Measurements from ENCODE around the gene ATRN.

ATRN gene

DNA sequence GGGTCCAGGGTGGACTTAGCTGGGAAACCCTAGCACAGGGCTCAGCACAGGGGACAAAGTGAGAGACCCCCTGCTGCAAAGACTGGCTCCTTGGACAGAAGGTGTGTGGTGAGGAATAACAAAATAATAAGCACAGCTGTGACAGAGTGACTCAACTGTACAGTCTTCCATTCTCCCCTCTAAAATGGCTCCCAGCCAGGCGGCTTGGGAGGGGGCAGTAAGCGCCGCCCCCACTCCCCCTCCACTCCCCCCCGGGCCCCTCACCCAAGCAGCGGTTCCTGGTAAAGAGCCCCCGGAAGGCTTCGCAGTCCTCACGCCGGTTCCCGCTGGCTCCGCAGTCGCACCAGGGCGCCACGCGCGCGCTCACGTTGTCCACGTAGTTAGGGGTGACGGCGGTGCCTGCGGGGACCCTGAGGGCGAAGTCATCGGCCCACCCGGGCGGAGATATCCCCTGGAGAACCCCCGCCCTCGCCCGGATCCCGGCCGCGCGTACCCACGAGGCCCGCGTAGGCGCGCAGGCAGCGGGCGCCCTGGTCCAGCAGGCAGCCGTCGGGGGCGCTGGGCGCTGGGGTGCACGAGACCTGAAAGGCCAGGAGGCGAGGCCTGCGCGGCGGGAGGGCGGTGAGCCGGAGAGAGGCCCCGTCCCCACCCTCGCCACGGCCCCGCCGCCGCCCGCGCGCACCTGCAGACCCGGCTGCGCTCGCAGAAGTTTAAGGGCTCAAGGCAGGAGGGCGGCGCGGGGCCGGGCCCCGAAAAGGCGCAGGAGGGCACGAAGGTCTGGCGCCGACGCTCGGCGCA, 189.6 kb downstream of the ATRN start:
- no peak for DNase-seq

DNA sequence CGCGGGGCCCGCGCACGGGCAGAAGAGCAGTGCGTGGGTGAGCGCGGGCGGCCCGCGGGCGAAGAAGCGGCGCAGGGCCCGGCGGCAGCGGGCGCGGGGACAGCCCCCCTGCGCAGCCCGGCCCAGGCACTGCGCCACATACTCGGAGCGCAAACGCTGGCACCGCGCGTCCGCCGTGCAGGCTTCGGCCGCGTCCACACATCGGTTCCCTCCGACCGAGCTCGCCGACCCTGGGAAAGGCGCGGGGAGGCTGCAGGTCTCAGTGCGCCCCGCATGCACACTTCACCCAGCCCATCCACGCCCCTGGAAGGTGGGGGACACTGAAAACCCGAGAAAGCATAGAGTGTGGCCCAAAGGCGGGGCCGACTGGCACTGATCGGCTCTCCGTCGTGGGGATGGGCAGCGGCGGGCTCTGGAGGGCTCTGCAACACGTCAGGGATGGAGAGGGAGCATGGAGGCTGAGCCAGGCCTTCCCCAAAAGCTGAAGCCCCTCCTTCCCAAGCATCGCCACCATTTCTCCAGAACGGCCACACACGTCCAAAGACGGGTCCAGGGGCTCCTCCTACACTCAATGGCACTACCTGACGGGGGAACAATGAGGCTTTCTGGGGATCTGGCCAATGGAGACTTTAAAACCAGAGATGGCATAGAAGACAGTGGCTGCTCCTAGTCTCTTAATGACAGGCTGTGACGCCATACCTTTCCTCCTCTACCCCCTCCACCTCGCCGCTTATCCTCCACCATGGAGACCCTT, 190.4 kb downstream of the ATRN start:
- DNase-seq, result no peak

DNA sequence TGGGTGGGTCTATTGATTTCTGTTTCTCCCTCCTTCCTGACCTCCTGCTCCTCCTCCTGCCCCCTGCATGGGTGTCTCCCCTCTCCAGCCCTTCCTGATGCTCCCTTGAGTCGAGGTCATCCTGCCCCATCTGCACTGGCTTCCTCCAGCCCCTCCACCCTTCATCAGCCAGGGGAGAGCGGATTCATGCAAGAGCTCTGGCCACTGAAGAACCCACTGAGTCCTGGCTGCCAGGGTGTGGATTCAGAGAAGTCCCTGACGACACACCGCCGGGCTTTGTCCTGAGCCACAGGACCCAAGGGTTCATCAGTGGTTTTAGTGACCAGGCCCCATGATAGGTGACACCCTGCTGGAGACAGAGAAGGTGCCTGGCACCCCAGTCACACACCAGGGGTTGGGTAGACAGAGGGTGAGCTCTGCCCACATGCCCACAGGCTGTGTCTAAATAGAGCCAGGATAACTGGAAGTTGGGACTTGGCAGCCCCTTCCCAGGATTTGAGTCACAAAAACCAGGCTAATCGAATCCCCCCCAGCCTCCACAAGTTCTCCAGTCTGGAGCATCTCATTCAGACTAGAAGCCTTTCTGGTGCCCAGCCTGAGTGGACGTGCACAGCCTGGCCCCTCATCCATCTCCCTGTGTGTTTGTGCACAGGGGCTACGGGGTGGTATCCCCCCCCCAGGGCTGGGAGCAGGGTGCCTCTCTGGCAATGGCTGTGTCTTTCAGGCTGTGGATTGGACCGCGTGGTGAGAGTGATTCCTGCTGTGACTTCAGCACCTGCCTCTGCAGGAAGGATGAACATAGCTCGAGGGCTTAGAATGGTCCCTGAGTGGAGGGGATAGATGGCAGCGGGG, 191.2 kb downstream of the ATRN start:
- no peak for DNase-seq

DNA sequence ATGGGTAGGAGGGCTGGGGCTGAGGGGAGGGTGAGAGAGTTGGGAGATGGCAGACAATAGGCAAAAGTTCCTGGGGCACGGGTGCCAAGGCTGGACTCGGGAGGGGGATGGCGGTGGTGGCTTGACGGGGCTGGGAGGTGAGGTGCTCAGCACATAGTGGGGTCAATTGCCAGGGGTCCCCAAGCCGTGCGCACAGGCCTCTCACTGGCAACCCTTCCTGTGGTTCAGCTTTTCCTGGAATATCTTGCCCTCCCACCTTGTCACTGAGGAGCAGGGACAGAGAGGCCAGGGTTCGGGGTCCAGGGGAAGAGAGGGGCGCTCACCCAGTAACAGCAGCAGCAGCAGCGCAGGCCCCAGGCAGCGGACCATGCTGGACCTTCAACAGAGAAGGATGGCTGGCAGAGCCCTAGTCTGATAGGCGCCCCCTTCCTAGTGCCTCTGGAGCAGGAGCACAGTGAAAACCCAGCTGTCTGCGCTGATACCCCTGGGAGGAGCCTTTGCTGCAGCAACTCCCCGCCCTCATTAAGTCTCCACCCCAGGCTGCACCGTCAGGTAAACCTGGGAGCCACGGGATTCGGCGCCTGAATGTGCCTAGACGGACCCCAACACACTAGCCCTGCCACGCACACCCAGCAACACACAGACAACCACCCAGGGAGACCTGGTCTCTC, 192.3 kb downstream of the ATRN start, which contains the start of gene GFRA4:
Gene GFRA4, minus strand, starts transcription at position 369 of the 671 bp plus-strand sequence. Its CDS starts 0 bp downstream, at position 369.
- DNase-seq, result no peak

DNA sequence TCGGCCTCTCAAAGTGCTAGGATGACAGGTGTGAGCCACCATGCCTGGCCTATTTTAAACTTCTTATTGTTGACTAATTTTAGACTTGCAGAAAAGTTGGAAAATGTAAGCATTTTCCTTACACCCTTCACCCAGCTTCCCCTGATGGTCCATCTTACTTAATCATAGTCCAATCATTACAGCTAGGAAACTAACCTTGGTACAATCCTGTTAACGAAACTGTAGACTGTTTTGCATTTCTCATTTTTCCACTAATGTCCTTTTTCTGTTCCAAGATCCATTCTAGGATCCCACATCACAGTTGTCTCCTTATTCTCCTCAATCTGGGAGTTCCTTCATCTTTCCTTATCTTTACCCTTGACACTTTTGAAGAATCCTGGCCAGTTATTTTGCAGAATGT, 193.0 kb downstream of the ATRN start:
- DNase-seq, result no peak

DNA sequence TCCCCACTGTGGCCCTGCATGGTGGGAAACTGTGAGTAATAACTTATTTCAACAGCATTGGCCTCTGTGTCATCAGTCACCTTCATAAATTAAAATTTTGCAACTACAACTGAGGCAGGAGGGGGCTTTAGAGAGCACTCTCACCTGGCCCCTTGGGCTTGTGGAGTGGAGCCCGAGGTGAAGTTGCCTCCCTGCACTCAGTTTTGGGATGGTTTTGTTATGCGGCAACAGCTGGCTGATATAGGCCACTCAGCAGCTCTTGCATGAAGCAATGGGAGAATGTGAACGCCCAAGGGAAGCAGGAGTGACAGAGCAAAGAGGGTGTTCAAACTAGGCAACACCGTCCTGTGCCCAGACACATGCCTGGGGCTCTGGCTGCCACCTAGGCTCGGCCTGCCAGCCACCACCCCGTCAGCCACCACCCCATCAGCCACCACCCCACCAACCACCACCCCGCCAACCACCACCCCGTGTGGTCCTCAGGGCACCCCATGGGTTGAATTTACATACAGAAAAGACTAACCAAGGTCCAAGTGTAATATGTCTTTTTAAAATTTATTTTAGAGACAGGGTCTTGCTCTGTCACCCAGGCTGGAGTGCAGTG, 196.7 kb downstream of the ATRN start:
- DNase-seq, result no peak

DNA sequence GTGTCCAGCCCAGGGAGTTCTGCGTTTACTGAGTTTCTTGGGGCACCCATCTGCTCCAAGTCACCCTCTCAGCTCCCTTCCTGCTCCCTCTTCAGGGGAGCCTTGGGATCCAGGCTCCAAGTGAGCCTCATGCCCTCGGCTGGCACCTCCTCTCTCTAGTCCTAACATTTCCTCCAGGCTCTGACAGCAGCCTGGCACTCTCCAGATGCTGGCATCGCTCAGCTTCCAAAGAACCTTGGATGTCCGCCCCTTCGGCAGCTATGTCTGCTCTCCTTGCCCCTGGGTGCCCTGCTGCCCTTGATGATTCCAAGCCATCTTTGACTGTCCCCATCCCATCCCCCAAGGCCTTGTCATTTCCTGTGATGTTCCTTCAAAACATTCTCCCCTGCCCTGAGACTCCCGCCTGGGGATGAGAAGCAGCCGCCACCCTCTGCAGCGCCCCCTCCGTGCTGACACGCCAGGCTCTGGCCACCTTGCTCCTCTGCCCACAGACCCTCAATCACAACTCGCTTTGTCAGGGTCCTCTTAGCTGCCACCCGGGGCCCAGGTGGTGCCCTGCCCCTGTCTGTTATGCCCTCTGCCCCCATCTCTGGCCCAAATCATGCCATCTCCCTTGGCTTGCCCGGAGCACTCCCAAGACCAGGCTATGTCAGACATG, 199.0 kb downstream of the ATRN start:
- no peak for DNase-seq

DNA sequence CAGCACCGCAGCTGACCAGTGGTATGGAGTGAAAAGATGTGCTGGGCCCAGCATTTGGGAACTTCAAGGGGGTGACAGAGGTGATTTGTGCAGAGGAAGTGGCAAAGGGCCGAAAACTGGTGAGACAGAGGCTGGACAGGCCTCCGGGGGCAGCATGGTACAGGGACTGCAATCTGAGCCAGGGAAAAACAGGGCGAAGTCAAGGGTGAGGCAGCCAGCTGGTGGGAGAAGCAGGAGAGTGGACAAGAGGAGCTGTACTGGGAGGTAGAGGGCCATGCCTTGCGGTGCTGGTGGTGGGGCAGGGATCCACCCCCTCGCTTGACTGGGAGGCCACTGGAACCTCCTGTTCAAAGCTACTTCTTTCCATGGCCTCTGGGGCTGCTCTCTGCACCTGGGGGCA, 199.7 kb downstream of the ATRN start:
- DNase-seq, result no peak

DNA sequence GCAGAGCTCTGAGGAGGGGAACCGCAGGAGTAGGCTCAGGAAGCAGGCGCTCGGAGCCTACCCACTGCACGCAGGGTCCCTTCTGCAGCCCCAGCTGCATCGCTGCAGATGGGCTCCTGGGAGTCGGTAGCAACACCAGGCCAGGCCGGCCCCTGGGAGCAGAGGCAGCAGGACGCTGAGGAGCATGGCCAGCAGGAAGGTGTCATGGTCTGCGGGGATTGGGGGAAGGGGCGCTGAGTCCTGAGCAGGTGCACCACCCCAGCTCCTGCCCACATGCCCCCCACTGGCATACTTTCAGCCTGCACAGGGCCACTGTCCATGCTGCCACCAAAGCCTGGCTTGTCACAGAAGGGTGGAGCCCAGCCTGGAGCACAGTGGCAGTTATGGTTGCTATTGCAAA, 200.1 kb downstream of the ATRN start:
- DNase-seq, result no peak

DNA sequence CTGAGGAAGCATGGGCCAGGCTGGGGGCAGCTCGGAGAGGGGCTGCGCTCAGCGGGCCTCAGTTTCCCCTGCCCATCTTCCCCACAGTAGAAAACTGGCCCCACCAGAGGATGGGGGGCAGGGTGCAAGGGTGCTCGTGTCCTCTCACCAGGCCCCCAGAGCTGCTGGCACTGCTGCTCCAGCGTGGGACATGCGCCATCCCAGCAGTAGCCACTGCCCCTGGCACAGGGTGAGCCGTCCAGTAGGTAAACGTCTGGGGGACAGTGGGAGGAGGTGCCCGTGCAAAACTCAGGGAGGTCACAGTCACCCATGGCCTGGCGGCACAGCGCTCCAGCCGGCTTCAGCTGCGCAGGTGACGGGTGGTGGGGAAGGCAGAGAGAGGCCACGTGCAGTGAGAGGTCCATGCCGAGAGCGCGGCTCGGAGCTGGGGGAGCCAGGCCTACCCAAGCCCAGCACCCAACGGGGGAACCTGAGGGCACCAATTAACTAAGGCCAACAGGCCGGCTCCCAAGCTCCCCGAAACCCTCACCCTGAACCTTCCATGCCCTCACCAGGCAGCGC, 201.2 kb downstream of the ATRN start:
- no peak for DNase-seq

DNA sequence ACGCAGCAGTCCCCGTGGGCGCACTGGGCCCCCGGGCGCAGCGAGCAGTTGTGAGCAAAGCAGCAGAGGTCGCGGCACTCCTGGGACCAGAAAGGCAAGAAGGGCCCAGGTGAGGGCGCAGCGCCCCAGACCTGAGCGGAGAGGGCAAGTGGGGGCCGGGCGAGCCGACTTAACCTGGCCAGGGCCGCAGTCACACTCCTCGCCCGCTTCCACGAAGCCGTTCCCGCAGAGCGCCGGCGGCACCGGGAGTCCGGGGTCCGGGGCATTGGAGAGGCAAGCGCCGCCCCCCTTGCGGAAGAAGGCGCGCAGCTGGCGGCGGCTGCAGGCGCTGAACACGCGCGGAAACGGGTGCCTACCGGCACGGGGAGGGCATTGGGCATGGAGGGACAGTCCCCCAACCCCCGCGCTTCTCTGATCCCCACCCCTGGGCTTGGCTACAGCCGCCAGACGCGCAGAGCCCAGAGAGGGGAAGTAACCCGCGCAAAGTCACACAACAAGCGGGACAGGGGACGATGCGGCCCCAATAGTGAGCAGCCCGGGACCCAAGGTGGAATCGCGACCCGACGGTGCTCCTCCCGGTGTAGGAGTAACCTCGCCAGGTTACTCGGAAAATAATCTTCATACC, 201.8 kb downstream of the ATRN start:
- no peak for DNase-seq

DNA sequence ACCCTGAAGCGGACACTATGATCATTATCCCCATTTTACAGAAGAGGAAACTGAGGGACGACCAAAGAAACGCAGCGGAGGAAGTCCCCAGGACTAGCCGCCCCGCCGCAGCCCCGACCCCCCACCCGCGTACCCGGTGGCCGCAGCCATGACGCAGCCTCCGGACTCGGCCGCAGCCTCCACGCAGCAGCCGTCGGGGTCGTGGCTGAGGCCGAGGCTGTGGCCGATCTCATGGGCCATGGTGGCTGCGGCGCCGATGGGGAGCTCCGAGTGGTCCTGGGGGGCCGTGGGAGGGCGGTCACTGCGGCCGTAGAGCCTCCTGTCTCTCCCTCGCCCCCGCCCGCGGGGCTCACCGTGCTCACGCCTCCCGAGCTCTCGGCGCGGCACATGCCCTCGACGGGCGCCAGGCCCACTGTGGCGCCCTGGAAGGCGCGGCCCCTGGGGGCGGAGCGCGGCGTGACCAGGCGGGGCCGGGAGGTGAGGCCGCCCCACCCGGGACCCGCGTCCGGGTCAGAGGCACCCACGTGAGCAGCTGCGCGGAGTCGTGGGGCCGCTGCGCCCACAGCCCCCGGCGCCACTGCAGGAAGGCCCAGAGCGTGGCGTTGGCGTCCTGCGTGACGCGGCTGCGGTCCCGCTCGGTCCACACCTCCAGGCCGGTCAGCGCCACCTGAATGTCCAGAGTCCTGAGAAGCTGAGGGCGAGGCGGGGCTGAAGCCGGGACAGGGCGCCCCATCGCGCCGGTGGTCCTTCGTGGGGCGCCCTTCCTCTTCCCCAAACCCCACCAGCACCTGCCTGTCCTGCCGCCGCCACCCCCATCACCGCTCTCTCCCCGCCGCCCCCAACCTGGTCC, 202.6 kb downstream of the ATRN start:
- DNase-seq, result no peak

DNA sequence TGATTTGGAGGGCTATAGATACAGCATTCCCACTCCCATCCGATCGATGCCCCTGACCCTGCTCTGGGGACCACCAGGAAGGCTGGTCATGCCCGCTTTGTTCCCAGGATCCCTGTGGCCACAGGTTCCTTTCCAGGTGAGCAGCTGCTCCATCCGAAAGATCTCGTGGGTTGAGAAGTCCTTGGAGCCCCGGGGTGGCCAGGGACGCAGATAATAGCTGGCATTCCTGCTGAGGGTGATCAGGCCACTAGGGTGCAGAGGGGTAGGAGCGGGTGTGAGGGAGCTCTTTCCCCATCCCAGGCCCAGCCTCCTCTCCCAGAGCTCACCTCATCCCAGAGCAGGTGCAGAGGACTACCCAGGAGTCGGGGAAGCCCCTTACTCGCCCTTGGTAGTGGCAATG, 203.6 kb downstream of the ATRN start:
- DNase-seq, result no peak

DNA sequence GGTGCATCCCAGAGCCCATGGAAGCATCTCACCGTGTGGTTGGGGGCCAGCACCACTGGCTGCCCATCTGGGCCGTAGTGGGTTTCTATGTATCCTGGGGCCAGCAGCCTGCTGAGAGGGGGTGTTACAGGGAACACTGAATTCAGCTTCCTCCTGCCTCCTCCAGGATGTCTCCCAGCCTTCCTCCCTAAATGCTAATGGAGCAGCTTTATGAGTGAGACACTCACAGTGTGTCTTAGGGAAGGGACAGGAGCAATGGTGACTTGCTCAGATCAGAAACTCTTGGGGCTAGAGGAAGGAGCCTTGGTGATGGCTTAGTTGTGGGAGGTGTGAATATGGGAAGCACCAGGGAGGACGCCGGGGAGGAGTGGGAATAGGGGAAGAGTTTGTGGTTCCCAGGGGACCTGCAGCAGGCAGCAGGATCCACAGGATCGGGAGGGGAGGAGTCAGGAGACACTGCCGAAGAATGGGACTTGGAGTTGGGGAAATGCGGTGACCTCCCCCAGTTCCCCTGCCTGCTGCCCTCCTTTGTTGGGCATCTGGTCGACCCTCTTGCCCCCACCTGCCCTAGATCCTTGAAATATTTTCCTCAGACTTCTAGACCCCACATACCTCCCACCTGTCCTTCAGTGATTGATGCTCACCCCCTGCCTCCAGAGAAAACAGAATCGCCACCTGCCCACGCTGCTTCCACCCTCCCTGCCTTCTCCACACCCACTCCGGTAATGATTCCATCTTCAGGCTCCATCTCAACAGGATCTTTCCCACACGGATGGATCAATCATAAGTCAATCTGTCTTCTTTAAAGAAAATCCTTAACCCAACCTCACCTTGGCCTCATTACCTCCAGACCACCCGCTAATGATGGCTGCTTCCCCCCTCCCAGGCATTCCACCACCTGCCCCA, 204.4 kb downstream of the ATRN start:
- DNase-seq, result no peak

DNA sequence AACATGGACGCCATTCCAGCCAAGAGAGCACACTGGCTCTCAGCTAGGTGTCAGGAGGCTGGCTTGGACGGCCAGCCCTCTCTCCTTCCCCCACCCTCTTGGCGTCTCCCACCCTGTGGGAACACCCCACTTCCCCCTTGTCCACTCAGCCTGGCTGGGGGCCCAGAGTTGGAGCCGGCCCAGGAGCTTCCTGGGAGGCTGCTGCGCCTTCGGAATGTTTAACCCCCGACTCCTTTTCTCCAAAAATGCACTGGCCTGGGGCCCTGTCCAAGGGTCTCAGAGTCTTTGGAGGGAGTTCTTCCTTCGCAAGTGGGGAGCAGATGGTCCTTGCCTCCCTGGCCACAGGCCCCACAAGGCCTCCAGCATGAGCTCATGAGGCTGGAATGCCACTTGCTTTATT, 206.9 kb downstream of the ATRN start:
- DNase-seq, result no peak

DNA sequence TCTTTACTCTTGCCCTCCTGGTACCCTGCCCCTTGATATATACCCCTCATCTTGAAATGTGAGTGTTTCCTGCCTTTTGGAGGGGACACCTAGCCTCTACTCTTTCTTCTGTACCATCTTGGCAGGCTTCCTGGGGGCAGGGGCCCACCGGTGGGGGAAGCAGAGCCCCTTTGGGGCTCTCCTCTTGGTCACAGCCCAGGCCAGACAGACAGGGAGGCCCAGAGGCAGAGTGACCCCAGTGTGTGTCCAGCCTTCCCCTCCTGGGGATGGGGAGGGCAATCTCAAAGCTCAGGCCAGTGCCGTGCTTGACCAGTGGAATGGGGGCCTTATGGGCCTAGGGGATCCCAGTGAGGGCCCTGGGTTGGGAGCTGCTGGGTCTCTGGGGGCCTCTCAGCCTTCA, 207.4 kb downstream of the ATRN start:
- no peak for DNase-seq

DNA sequence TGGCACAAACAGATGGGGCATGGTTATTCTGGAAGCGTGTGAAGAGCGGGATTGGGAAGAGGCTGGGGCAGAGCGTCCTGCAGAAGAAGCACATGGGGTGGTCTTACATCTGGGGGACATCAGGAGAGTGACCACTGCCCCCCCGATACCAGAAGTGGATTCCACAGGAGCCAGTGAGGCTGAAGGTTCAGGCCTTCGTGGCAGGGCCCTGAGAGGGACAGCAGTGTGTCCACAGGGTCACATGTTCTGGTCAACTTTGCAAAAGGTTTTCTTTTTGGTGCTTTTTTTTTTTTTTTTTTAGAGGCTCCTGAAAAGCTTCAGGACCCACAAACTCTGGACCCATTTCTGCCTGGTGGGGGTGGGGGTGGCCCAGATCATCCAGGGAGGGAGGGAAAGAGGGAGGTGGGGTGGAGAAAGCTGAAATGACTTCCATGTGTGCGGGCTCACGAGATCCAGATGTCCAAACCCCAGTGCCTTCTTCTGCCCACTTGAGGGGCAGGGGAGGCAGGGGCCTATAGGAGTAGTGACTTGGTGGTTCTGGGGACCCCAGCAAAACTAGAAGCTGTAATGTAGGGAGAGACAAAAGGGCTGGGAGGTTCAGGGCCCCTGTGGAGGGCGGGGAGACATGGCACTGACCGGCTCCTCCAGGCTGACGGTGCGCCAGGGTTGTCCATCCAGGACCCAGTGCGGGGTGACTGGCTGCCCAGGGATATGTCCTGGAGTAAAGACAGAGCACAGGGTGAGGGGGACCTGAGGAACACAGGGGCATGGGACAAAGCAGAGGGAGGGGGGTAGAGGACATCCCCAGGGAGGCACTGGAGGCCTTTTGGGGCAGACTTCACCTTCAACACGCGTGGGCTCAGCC, 208.3 kb downstream of the ATRN start:
- no peak for DNase-seq
